Breast epithelium (tissue), 3 donors: Measurements from ENCODE around the gene SYNJ1.

Source experiments
- CTCF ChIP-seq, 3 donors: fragments of 450-650 bp; IDR thresholded peaks; one replicate each; pipeline ENCODE4 v1.5.1; 2016 to 2017; ENCODE audit warnings: antibody characterized with exemption in 3 of 3, mild to moderate bottlenecking in 3 of 3, moderate library complexity in 3 of 3
- POLR2A ChIP-seq: fragments of 450-650 bp; IDR thresholded peaks from one replicate; pipeline ENCODE4 v1.6.1; 2016; ENCODE audit warnings: antibody characterized with exemption, mild to moderate bottlenecking, moderate library complexity
- POLR2AphosphoS5 ChIP-seq, 3 donors: sonication (generic); formaldehyde crosslinking; IDR thresholded peaks; one replicate each; pipeline ENCODE4 v1.6.1; 2017; ENCODE audit warnings: antibody characterized with exemption in 3 of 3

- TF ChIP-seq POLR2A (no peak), CTCF (IDR thresholded peaks at IDR 0.05) (no peak), POLR2AphosphoS5 (IDR thresholded peaks at IDR 0.05) (no peak)
Observed at GRCh38 chr21:32599091-32599490, 128.7 kb downstream of the SYNJ1 start.
